Caki2 (cell line): Measurements from ENCODE around the gene SLC38A5. TPM values are rescaled to one million over a fixed set of nuclear protein-coding genes. Genes with fewer than 3 reads are reported as not detected.
"Not testable (repeated sequence)": the region's sequence is repeated elsewhere in the genome, so short reads cannot be mapped to it uniquely, and the experiment has no call there.

ENCODE experiments used
- DNase-seq: peaks from one replicate; pipeline ENCODE4 v3.0.0-alpha.2; 2015; ENCODE audit warnings: low read depth
- in situ Hi-C: cut with HindIII; loops from 2 replicates; pipeline ENCODE4 v1.10.0; 2016; ENCODE audit warnings: low sequenced_read_pairs, low pct_unique_long_range_greater_than_20kb, mixed read lengths
- total RNA-seq: library from RNA; depleted of rRNA; stranded (reverse); fragments of >200 nt; shearing (Covaris generic); gene quantifications from 2 replicates; pipeline ENCODE4 v1.2.3, GENCODE V29; 2014; ENCODE audit warnings: low replicate concordance; rRNA removed

The SLC38A5 gene
- total RNA-seq: 2.5 TPM in 1 of 2 replicates, not detected in the other

- DNase-seq: no peak
- in situ Hi-C loops: no loop called here
Measured at GRCh38 chrX:48470110-48470832, at the start of gene SLC38A5. Gene SLC38A5, minus strand, starts transcription at chrX:48470260. Its CDS starts 2,336 bp downstream, at chrX:48467924.

GRCh38 chrX:48519481-48519880 is 49.4 kb upstream of the SLC38A5 start:
- in situ Hi-C loops: not testable (repeated sequence)

GRCh38 chrX:48516987-48517386 is 46.9 kb upstream of the SLC38A5 start:
- no peak for DNase-seq
- in situ Hi-C loops: no loop called here

More at GRCh38 chrX:48519481-48519880, 49.4 kb upstream of the SLC38A5 start:
- not testable (repeated sequence) for DNase-seq

- DNase-seq: no peak
Measured at GRCh38 chrX:48516285-48516684, 46.2 kb upstream of the SLC38A5 start.

GRCh38 chrX:48515842-48516241 is 45.8 kb upstream of the SLC38A5 start:
- DNase-seq: no peak
- in situ Hi-C loops: no loop called here

More at GRCh38 chrX:48516285-48516684, 46.2 kb upstream of the SLC38A5 start:
- in situ Hi-C loops: no loop called here

- in situ Hi-C loops: no loop called here
- DNase-seq: no peak
Measured at GRCh38 chrX:48514868-48515460, 44.9 kb upstream of the SLC38A5 start.

GRCh38 chrX:48514126-48514806 is 44.2 kb upstream of the SLC38A5 start:
- DNase-seq: no peak
- in situ Hi-C loops: no loop called here

GRCh38 chrX:48513670-48514069 is 43.6 kb upstream of the SLC38A5 start:
- no peak for DNase-seq
- in situ Hi-C loops: no loop called here

- no peak for DNase-seq
- in situ Hi-C loops: no loop called here
Measured at GRCh38 chrX:48512371-48512935, 42.4 kb upstream of the SLC38A5 start.

GRCh38 chrX:48511560-48511959 is 41.5 kb upstream of the SLC38A5 start:
- in situ Hi-C loops: no loop called here
- DNase-seq: no peak

GRCh38 chrX:48509619-48510018 is 39.6 kb upstream of the SLC38A5 start:
- in situ Hi-C loops: no loop called here
- DNase-seq: no peak

- in situ Hi-C loops: no loop called here
- DNase-seq: no peak
Measured at GRCh38 chrX:48509245-48509590, 39.2 kb upstream of the SLC38A5 start.

- in situ Hi-C loops: no loop called here
- peak; percentile 66 for DNase-seq
Measured at GRCh38 chrX:48508400-48509244, 38.6 kb upstream of the SLC38A5 start, which contains the start of gene PORCN. Gene PORCN, plus strand, starts transcription at chrX:48508992. Its CDS starts 829 bp downstream, at chrX:48509821.

- DNase-seq: peak; percentile 77
Measured at GRCh38 chrX:48507246-48507645, 37.2 kb upstream of the SLC38A5 start.

GRCh38 chrX:48505481-48505880 is 35.4 kb upstream of the SLC38A5 start:
- DNase-seq: peak; percentile 71
- in situ Hi-C loops: no loop called here

More at GRCh38 chrX:48507246-48507645, 37.2 kb upstream of the SLC38A5 start:
- in situ Hi-C loops: no loop called here

- no peak for DNase-seq
- in situ Hi-C loops: no loop called here
Measured at GRCh38 chrX:48504261-48504660, 34.2 kb upstream of the SLC38A5 start.

GRCh38 chrX:48498374-48498809 is 28.3 kb upstream of the SLC38A5 start:
- in situ Hi-C loops: no loop called here
- DNase-seq: peak; percentile 93

GRCh38 chrX:48497871-48498270 is 27.8 kb upstream of the SLC38A5 start:
- in situ Hi-C loops: no loop called here

More at GRCh38 chrX:48497871-48498270, 27.8 kb upstream of the SLC38A5 start:
- DNase-seq: no peak
